Measurements from ENCODE around the gene BFSP1.

The BFSP1 gene

DNA sequence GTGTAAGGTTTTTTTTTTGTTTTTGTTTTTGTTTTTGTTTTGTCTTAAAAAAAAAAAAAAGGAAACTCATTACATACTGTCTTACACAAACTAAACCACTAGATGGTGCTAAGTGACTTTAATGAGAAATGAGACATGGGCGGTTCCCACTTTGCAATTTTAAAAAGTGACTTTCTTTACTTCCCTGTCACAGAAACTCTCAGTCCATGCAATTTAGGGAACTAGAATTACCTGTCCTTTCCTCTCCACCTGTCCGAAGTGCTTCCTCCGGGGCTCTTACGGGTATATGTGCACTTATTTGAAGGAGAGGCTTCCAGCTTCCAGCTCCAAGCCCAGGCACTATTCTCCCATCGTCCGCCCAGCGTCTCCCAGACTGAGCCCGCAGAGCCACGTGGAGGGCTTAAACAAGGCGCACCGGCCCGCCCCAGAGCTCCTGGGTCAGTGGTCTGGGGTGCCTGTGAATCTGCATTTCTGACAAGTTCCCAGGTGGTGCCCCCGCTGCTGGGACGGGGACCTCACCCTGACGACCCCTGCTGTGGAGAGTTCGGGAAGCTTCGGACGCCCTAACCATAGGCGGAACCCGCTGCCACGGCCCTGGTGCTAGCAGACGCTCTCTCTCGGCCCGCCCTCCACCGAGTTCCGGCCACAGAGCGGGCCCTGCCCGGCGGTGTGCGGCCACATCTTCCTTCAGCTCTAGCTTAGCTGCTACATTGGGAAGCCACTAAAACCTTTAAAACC is 26.1 kb downstream of the BFSP1 start:
- no peak overlapping the region for H2BK12ac ChIP-seq (ENCODE audit: low read length in 2 of 2)
- peak overlapping the region; percentile 48 to 75 for H3K4me3 ChIP-seq (ENCODE audit: insufficient read depth in 1 of 2, low read depth in 1 of 2, low read length in 2 of 2)
- no peaks in the 10 kb centered on the region for H3K9me3 ChIP-seq (ENCODE audit: control insufficient read depth, low read length)
- peak overlapping the region; percentile 97 for H3K4me2 ChIP-seq (ENCODE audit: low read length, poor library complexity, severe bottlenecking)
- peaks cover 6% of the 10 kb centered on the region for H3K4me1 ChIP-seq (ENCODE audit: control insufficient read depth, insufficient read depth, low read depth, low read length)
- H3K18ac ChIP-seq (ENCODE audit: low read depth in 1 of 2, low read length in 2 of 2): peak overlapping the region; percentile 1 to 74
- DNase-seq: peak; percentile 75
- no peak overlapping the region for H2AK5ac ChIP-seq (ENCODE audit: low read length, severe bottlenecking)
- no peak overlapping the region for H3K27ac ChIP-seq (ENCODE audit: low read length, poor library complexity, severe bottlenecking)
- H3K4ac ChIP-seq (ENCODE audit: low read depth in 1 of 2, low read length in 2 of 2): no peak overlapping the region
- no peak overlapping the region for H3K14ac ChIP-seq (ENCODE audit: low read length in 2 of 2)
- H2BK5ac ChIP-seq (ENCODE audit: low read depth, low read length, poor library complexity, severe bottlenecking): no peak overlapping the region
- H2BK15ac ChIP-seq (ENCODE audit: low read depth, poor library complexity, severe bottlenecking): no peak overlapping the region
- H3K23ac ChIP-seq (ENCODE audit: low read length in 2 of 2): peak overlapping the region in 1 of 2 experiments; percentile 36
- H3K9ac ChIP-seq (ENCODE audit: low read length): peak overlapping the region; percentile 76
- H4K8ac ChIP-seq (ENCODE audit: low read length): peak overlapping the region; percentile 53
- H3K79me1 ChIP-seq (replicated peaks; ENCODE audit: low read length, poor library complexity, severe bottlenecking): no peaks in the 10 kb centered on the region
- peak overlapping the region; percentile 76 for H2AFZ ChIP-seq (ENCODE audit: low read depth, low read length)
- H4K91ac ChIP-seq (ENCODE audit: low read length): no peak overlapping the region
- H3K36me3 ChIP-seq (ENCODE audit: control insufficient read depth in 1 of 2, insufficient read depth in 2 of 2, low read depth in 1 of 2, low read length in 2 of 2): peaks cover 0 to 4% of the 10 kb centered on the region in 2 experiments
- WGBS: under 1% methylated on average over 30 of the region's 30 CpGs
- peaks cover 0 to 29% of the 10 kb centered on the region in 2 experiments for H3K27me3 ChIP-seq (ENCODE audit: control insufficient read depth in 1 of 2, insufficient read depth in 1 of 2, low read length in 2 of 2)
- H2BK120ac ChIP-seq (ENCODE audit: low read depth, low read length): no peak overlapping the region

DNA sequence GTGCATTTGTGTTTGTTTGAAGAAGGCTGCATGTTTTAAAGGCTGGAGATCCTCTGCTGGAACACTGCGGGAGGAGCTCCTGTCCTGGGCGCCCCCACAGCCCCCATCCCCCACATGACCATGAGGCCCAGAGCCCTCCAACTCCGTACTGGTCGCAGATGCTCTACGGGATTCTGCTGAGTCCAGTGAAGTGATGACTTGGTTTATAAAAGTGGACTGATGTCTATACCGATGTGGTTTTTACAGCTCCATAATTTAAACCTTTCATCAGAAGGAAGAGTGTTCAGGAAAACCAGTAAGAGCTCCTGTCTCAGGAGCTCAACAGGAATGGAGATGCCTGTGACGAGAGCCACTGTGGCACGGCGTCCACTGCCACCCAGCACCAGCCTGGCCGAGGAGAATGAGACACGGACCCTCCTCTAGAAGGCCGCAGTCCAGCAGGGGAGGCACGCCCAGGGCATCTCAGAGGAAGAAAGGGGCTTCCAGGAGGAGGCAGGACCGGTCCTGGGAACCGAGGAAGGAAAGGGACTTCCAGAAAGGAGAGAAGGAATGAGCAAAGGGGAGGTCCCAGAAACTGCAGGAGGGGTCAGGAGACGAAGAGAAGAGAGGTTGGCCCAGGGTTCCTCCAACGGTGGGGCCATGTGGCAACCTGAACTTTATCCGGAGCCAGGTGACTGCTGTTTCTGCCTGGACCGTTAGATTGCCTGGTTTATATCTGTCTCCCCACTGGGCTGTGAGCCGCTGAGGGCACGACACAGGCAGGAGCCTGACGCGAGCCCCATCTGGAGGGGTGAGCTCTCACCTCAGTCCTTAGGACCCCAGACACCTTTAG is 26.9 kb downstream of the BFSP1 start:
- Histone ChIP-seq H2AFZ (ENCODE audit: low read depth, low read length) (no peak overlapping the region), H4K91ac (ENCODE audit: low read length) (peak overlapping the region; percentile 56), H3K27ac (ENCODE audit: low read length, poor library complexity, severe bottlenecking) (no peak overlapping the region), H2BK12ac (ENCODE audit: low read length in 2 of 2) (no peak overlapping the region), H2AK5ac (ENCODE audit: low read length, severe bottlenecking) (no peak overlapping the region), H3K79me1 (replicated peaks; ENCODE audit: low read length, poor library complexity, severe bottlenecking) (no peaks in the 10 kb centered on the region), H2BK120ac (ENCODE audit: low read depth, low read length) (no peak overlapping the region), H3K18ac (ENCODE audit: low read depth in 1 of 2, low read length in 2 of 2) (peak overlapping the region in 1 of 2 experiments; percentile 30), H3K9me3 (ENCODE audit: control insufficient read depth, low read length) (no peaks in the 10 kb centered on the region), H3K9ac (ENCODE audit: low read length) (peak overlapping the region; percentile 76), H3K27me3 (ENCODE audit: control insufficient read depth in 1 of 2, insufficient read depth in 1 of 2, low read length in 2 of 2) (peaks cover 0 to 29% of the 10 kb centered on the region in 2 experiments), H3K36me3 (ENCODE audit: control insufficient read depth in 1 of 2, insufficient read depth in 2 of 2, low read depth in 1 of 2, low read length in 2 of 2) (peaks cover 0 to 4% of the 10 kb centered on the region in 2 experiments), H3K4me3 (ENCODE audit: insufficient read depth in 1 of 2, low read depth in 1 of 2, low read length in 2 of 2) (peak overlapping the region in 1 of 2 experiments; percentile 75), H3K4me1 (ENCODE audit: control insufficient read depth, insufficient read depth, low read depth, low read length) (peaks cover 6% of the 10 kb centered on the region), H3K14ac (ENCODE audit: low read length in 2 of 2) (no peak overlapping the region), H2BK15ac (ENCODE audit: low read depth, poor library complexity, severe bottlenecking) (peak overlapping the region; percentile 52), H2BK5ac (ENCODE audit: low read depth, low read length, poor library complexity, severe bottlenecking) (no peak overlapping the region), H4K8ac (ENCODE audit: low read length) (no peak overlapping the region), H3K4me2 (ENCODE audit: low read length, poor library complexity, severe bottlenecking) (no peak overlapping the region), H3K4ac (ENCODE audit: low read depth in 1 of 2, low read length in 2 of 2) (no peak overlapping the region), H3K23ac (ENCODE audit: low read length in 2 of 2) (no peak overlapping the region)
- DNase-seq: no peak
- 46% methylated on average over 16 of the region's 23 CpGs for WGBS

DNA sequence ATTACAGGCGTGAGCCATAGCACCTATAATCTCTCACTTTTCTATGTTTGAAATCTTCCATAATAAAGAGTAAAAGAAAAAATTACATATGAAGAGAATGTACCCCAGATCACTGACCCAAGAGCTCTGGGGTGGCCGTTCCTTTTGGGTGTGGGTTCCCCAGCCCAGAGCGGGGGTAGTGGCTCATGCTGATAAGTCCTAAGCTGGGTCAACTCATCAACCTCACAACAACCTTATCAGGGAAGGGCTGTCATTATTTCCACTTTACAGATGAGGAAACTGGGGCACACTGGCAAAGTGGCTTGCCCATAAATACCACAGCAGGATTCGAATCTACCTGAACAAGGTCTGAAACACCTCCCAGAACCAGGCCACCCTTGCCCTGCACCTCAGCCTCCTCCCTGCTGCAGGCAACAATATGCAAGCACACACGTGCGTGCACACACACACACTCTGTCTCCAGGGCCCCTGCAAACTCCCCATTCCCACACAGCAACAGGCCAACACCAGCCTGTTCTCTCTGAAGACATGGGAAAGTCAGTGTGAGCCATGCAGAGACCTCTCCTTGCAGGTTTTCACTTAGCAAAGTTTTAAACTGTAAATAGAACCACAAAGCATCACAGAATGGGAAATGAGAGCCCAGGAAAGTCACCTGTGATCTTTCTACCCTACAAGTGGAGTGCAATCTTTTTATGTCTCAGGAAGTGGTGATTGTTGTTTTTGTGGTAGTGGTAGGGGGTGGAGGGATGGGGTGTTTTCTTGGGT is 27.7 kb downstream of the BFSP1 start:
- no peak overlapping the region for H3K18ac ChIP-seq (ENCODE audit: low read depth in 1 of 2, low read length in 2 of 2)
- no peaks in the 10 kb centered on the region for H3K9me3 ChIP-seq (ENCODE audit: control insufficient read depth, low read length)
- no peak overlapping the region for H3K4me2 ChIP-seq (ENCODE audit: low read length, poor library complexity, severe bottlenecking)
- no peak overlapping the region for H2BK12ac ChIP-seq (ENCODE audit: low read length in 2 of 2)
- peaks cover 0 to 29% of the 10 kb centered on the region in 2 experiments for H3K27me3 ChIP-seq (ENCODE audit: control insufficient read depth in 1 of 2, insufficient read depth in 1 of 2, low read length in 2 of 2)
- no peaks in the 10 kb centered on the region for H3K79me1 ChIP-seq (replicated peaks; ENCODE audit: low read length, poor library complexity, severe bottlenecking)
- H3K36me3 ChIP-seq (ENCODE audit: control insufficient read depth in 1 of 2, insufficient read depth in 2 of 2, low read depth in 1 of 2, low read length in 2 of 2): peaks cover 0 to under 1% of the 10 kb centered on the region in 2 experiments
- H3K4me1 ChIP-seq (ENCODE audit: control insufficient read depth, insufficient read depth, low read depth, low read length): peaks cover 8% of the 10 kb centered on the region
- no peak overlapping the region for H3K9ac ChIP-seq (ENCODE audit: low read length)
- H2BK5ac ChIP-seq (ENCODE audit: low read depth, low read length, poor library complexity, severe bottlenecking): no peak overlapping the region
- H3K14ac ChIP-seq (ENCODE audit: low read length in 2 of 2): no peak overlapping the region
- no peak overlapping the region for H2BK120ac ChIP-seq (ENCODE audit: low read depth, low read length)
- no peak overlapping the region for H4K8ac ChIP-seq (ENCODE audit: low read length)
- DNase-seq: no peak
- H2BK15ac ChIP-seq (ENCODE audit: low read depth, poor library complexity, severe bottlenecking): peak overlapping the region; percentile 52
- WGBS: 81% methylated on average over 5 of the region's 6 CpGs
- no peak overlapping the region for H3K4ac ChIP-seq (ENCODE audit: low read depth in 1 of 2, low read length in 2 of 2)
- no peak overlapping the region for H4K91ac ChIP-seq (ENCODE audit: low read length)
- H3K23ac ChIP-seq (ENCODE audit: low read length in 2 of 2): no peak overlapping the region
- H2AFZ ChIP-seq (ENCODE audit: low read depth, low read length): no peak overlapping the region
- H2AK5ac ChIP-seq (ENCODE audit: low read length, severe bottlenecking): no peak overlapping the region
- H3K4me3 ChIP-seq (ENCODE audit: insufficient read depth in 1 of 2, low read depth in 1 of 2, low read length in 2 of 2): no peak overlapping the region
- H3K27ac ChIP-seq (ENCODE audit: low read length, poor library complexity, severe bottlenecking): no peak overlapping the region
